Body of pancreas (tissue), 4 donors: ENCODE measurements around the gene FXYD3. TPM values are rescaled to one million over a fixed set of nuclear protein-coding genes. Genes with fewer than 3 reads are reported as not detected.

ENCODE experiments used
- ATAC-seq: fragments of 150-250 bp; one replicate; pipeline ENCODE4 v1.9.1; 2016
- DNase-seq, 4 donors: peaks; one replicate each; pipeline ENCODE4 v3.0.0-alpha.2; 2019
- H3K27ac ChIP-seq, 4 donors: fragments of 200-600 bp; sonication (generic); 1 replicate in 3 of 4; 2 replicates in 1 of 4; pipeline versions ENCODE4 v1.5.1 to v1.6.1; 2016 to 2019; ENCODE audit warnings: mild to moderate bottlenecking in 1 of 4, mixed read lengths in 1 of 4, moderate library complexity in 1 of 4
- H3K27me3 ChIP-seq, 2 donors: fragments of 200-600 bp; sonication (generic); one replicate each; pipeline ENCODE4 v1.6.0; 2016; ENCODE audit warnings: mild to moderate bottlenecking in 1 of 2
- H3K36me3 ChIP-seq, 2 donors: fragments of 200-600 bp; sonication (generic); replicated peaks in 1 of 2; 2 replicates each; pipeline ENCODE4 v1.5.1; 2016; ENCODE audit warnings: low read depth in 2 of 2; ENCODE audit not compliant: insufficient read depth in 1 of 2
- H3K4me1 ChIP-seq: fragments of 200-600 bp; sonication (generic); one replicate; pipeline ENCODE4 v1.6.0; 2016
- H3K4me3 ChIP-seq, 2 donors: fragments of 200-600 bp; sonication (generic); 1 replicate in 1 of 2; 2 replicates in 1 of 2; pipeline ENCODE4 v1.5.1; 2016 to 2019
- H3K9me3 ChIP-seq, 3 donors: fragments of 200-600 bp; sonication (generic); 1 replicate in 2 of 3; 2 replicates in 1 of 3; pipeline ENCODE4 v1.5.1; 2016
- POLR2A ChIP-seq, 3 donors: fragments of 450-650 bp; IDR thresholded peaks; one replicate each; pipeline ENCODE4 v1.6.1; 2016; ENCODE audit warnings: antibody characterized with exemption in 3 of 3, mild to moderate bottlenecking in 2 of 3
- WGBS, 2 donors: methylation state at CpG; one replicate each; pipeline ENCODE4 v1.1.5; 2017; 5-methylcytosine and 5-hydroxymethylcytosine counted together
- intact Hi-C: fragments of 100-400 bp; cut with DNase I; formaldehyde crosslinking; loops from one replicate; pipeline ENCODE4 v1.15.1; 2023
- total RNA-seq, 2 donors: library from RNA; depleted of rRNA; stranded (reverse); fragments of >200 nt; gene quantifications; one replicate each; pipeline ENCODE4 v1.1.0, GENCODE V29; 2016
- TF ChIP-seq, protein P1 (sequence below), 7 experiments: fragments of 450-650 bp in 4 of 7; fragments of 200-600 bp in 3 of 7; sonication (generic) in 3 of 7; IDR thresholded peaks; one replicate each; pipeline ENCODE4 v1.5.1; 2016 to 2019; ENCODE audit warnings: antibody characterized with exemption in 7 of 7

Gene FXYD3
- total RNA-seq, 2 donors from 2014 or later = 13.5 to 51.6 TPM

DNA sequence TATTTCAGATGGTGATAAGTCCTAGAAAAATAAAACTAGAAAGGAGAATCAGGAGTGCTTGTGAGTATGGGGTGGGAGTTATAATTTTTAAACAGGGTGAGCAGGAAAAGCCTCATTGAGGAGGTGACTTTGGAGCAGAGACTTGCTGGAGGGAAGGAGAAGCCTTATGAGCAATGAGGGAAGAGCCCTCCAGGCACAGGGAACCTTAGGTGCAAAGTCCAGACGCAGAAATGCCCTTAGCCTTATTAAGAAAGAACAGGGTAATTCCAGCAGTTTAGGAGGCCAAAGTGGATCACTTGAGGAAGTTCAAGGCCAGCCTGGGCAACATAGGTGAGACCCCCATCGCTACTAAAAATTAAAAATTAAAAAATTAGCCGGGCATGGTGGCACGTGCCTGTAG is 21.0 kb upstream of the FXYD3 start:
- TF ChIP-seq POLR2A (IDR thresholded peaks at IDR 0.05) = no peak
- TF ChIP-seq, protein P1, sequence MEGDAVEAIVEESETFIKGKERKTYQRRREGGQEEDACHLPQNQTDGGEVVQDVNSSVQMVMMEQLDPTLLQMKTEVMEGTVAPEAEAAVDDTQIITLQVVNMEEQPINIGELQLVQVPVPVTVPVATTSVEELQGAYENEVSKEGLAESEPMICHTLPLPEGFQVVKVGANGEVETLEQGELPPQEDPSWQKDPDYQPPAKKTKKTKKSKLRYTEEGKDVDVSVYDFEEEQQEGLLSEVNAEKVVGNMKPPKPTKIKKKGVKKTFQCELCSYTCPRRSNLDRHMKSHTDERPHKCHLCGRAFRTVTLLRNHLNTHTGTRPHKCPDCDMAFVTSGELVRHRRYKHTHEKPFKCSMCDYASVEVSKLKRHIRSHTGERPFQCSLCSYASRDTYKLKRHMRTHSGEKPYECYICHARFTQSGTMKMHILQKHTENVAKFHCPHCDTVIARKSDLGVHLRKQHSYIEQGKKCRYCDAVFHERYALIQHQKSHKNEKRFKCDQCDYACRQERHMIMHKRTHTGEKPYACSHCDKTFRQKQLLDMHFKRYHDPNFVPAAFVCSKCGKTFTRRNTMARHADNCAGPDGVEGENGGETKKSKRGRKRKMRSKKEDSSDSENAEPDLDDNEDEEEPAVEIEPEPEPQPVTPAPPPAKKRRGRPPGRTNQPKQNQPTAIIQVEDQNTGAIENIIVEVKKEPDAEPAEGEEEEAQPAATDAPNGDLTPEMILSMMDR (IDR thresholded peaks at IDR 0.05) = no peak
- Histone ChIP-seq H3K36me3 (no peaks in the 10 kb centered on the region), H3K9me3 (no peaks in the 10 kb centered on the region), H3K27me3 (no peaks in the 10 kb centered on the region), H3K27ac (no peak overlapping the region), H3K4me1 (peaks cover 34% of the 10 kb centered on the region), H3K4me3 (no peak overlapping the region)
- WGBS, 2 donors = 87 to 88% methylated on average over 4 of the region's 4 CpGs
- intact Hi-C loops = no loop called here
- ATAC-seq (no peak), DNase-seq (no peak)

DNA sequence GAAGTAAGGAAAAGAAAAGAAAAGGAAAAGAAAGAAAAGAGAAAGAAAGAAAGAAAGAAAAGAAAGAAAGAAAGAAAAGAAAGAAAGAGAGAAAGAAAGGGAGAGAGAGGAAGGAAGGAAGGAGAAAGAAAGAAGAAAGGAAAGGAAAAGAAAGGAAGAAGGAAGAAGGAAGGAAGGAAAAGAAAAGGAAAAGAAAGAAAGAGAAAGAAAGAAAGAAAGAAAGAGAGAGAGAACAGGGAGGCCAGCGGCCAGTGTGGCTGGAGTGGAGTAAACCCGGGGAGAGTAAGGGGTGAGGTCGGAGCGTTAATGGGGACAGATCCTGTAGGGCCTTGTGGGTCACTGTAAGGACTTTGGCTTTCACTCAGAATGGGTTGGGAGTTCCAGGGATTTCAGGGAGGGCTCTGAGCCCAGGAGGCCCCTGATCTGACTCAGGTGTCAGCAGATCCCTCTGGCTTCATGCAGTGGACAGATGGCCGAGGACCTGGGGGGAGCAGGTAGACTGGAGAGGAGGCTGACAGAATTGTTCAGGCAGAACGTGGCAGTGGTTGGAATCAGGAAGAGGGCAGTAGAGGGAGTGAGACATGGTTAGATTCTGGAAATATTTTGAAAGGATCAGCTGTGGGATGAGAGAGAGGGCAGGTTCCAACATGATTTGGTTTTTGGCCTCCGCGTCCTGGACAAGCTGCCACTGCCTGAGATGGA is 19.8 kb upstream of the FXYD3 start:
- DNase-seq = peak in 1 of 4 donors; percentile 29
- H3K4me1 ChIP-seq = peaks cover 24% of the 10 kb centered on the region
- H3K4me3 ChIP-seq = no peak overlapping the region
- TF ChIP-seq, protein P1 (IDR thresholded peaks at IDR 0.05) = no peak
- no peak for TF ChIP-seq POLR2A (IDR thresholded peaks at IDR 0.05)
- no peak for ATAC-seq
- no peaks in the 10 kb centered on the region for H3K27me3 ChIP-seq
- H3K27ac ChIP-seq = peak overlapping the region in 1 of 4 donors; percentile 30
- WGBS, 2 donors = 72 to 74% methylated on average over 8 of the region's 8 CpGs
- no peaks in the 10 kb centered on the region for H3K9me3 ChIP-seq
- intact Hi-C loops = no loop called here
- no peaks in the 10 kb centered on the region for H3K36me3 ChIP-seq

DNA sequence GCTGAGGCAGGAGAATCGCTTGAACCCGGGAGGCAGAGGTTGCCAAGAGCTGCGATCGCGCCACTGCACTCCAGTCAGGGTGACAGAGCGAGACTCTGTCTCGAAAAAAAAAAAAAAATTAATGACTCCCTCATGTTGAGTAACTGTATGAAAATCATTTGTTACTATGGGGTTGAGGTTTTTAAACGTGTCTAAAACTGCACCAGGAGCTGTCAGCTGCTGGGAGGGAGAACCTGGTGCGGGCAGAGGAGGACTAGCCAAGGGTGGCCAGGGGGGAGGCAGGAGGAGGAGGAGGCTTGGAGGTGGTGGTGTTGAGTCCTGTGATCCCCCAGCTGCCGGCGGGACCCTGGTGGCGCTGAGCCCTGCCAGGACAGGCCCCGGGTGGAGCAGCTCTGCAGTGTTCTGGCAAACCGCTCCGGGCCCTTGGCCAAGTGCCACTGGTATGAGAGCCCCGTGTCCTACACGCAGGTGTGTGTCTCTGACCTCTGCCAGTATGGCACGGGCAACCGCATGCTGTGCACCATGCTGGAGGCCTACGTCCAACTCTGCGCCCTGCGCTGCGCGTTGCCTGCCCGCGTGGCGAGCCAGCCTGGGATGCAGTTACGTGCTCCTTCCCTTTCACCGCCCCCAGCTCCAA is 17.1 kb upstream of the FXYD3 start:
- H3K9me3 ChIP-seq = no peaks in the 10 kb centered on the region
- peaks cover 12% of the 10 kb centered on the region for H3K4me1 ChIP-seq
- TF ChIP-seq, protein P1 (IDR thresholded peaks at IDR 0.05) = peak in 1 of 7 experiments; percentile 4
- peak in 1 of 3 donors; percentile 16 for TF ChIP-seq POLR2A (IDR thresholded peaks at IDR 0.05)
- peak; percentile 88 to 95 (median 92) for DNase-seq
- H3K4me3 ChIP-seq = no peak overlapping the region
- H3K27ac ChIP-seq = peak overlapping the region; percentile 34 to 65 (median 63)
- WGBS, 2 donors = 42 to 47% methylated on average over 11 to 29 of the region's 29 CpGs
- peak; percentile 91 for ATAC-seq
- intact Hi-C loops = no loop called here
- no peaks in the 10 kb centered on the region for H3K27me3 ChIP-seq
- H3K36me3 ChIP-seq = no peaks in the 10 kb centered on the region

DNA sequence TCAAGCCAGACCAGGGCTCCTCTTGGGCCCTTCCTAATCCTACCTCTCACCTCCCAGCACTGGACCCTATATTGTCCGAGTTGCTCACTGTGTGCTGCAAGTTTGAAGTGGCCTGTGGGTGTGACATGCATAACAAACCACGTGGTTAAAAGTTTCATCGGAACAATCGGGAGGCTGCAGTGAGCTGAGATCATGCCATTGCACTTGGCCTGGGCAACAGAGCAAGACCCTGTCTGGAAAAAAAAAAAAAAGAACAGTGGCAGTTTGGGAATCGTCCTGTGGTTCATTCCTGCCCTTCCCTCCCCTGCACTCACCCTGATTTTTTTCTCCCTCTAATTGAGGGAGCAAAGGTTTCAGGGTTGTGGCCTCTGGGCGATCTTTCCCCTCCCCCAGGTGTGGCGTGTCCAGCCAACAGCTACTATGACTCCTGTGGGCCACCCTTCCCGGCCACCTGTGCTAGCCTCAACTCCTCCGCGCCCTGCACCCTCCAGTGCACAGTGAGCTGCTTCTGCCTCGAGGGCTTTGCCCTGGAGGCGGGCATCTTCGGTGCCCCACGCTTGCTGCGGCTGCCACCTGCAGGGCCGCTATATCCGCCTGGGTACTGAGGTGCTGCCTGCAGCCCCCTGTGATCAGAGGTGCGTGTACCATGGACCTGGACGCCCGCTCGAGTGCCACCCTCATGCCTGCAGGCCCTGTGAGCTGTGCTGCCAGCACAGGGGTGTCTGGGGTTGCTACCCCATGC is 16.3 kb upstream of the FXYD3 start:
- H3K4me3 ChIP-seq = no peak overlapping the region
- WGBS, 2 donors = 85 to 86% methylated on average over 10 to 20 of the region's 21 CpGs
- no peak for DNase-seq
- intact Hi-C loops = no loop called here
- no peaks in the 10 kb centered on the region for H3K36me3 ChIP-seq
- no peaks in the 10 kb centered on the region for H3K9me3 ChIP-seq
- H3K27me3 ChIP-seq = no peaks in the 10 kb centered on the region
- TF ChIP-seq, protein P1 (IDR thresholded peaks at IDR 0.05) = no peak
- no peak for TF ChIP-seq POLR2A (IDR thresholded peaks at IDR 0.05)
- ATAC-seq = no peak
- peaks cover 12% of the 10 kb centered on the region for H3K4me1 ChIP-seq
- peak overlapping the region in 2 of 4 donors; percentile 63 for H3K27ac ChIP-seq
